Measurements from ENCODE around the gene TNFRSF19.

The TNFRSF19 gene

DNA sequence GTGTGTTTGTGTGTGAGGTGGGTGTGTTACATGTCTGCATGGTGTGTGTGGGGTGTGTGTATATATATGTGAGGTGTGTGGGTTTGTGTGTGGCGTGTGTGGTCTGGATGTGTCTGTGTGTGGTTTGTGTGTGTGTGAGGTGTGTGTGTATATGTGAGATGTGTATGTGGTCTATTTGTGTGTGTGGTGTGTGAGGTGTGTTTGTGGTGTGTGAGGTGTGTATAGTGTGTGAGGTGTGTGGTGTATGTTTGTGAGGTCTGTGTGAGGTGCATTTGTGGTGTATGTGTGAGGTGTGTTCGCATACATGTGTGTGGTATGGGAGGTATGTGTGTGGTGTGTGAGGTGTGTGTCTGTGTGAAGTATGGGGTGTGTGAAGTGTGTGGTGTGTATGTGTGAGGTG, 12.5 kb upstream of the TNFRSF19 start:
- Histone ChIP-seq H3K9me3 (ENCODE audit: insufficient read depth, low read length) (no peaks in the 10 kb centered on the region), H3K4me1 (ENCODE audit: insufficient read depth, insufficient read length) (no peaks in the 10 kb centered on the region), H3K9ac (ENCODE audit: insufficient read length, low read depth) (no peak overlapping the region), H3K4me3 (ENCODE audit: insufficient read length, low read depth) (no peak overlapping the region), H3K36me3 (ENCODE audit: insufficient read depth, insufficient read length, low read length) (no peaks in the 10 kb centered on the region), H3K27me3 (ENCODE audit: insufficient read depth, insufficient read length) (no peaks in the 10 kb centered on the region)
- no peak for DNase-seq (ENCODE audit: low read depth, low spot score)
- TF ChIP-seq SUZ12 (IDR thresholded peaks at IDR 0.05; ENCODE audit: extremely low read depth, insufficient read depth, insufficient read length) = no peak
- no peak for TF ChIP-seq YY1 (IDR thresholded peaks at IDR 0.05; ENCODE audit: insufficient read depth, insufficient read length)
- no peak for TF ChIP-seq ZNF274 (IDR thresholded peaks at IDR 0.05; ENCODE audit: low read depth, low read length)

DNA sequence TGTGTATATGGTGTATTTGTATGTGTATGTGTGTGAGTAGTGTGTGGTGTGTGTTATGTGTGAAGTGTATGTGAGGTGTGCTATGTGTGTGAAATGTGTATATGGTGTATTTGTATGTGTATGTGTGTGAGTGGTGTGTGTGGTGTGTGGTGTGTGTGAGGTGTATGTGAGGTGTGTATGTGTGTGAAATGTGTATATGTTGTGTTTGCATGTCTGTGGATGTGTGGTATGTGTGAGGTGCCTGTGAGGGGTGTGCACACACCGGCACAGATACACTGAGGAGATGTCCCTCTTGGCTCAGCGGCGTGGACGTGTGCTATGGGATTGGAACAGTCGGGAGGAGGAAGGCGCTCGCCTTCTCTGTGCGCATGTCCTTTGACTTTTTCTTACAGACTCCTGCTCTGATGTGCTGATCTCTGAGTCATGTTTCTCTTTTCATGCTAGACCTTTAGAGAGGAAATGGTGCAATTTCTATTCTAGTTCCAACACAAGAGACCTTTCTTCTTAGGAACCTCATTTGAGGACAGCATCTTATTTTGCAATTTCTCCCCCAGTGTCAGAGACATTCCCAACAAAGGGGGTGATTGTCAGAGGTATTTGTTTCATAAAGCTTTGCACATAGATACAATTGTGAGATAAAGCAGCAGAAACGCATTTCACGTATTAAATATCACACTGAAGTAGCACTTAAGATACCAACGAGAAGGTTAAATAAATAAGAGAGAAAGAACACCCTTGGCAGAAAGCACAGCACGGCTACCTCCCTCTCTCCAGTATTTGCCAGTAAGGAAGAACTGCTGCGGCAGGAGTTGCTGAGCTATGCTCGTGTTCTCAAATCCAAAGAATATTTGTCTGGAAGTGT, 11.3 kb upstream of the TNFRSF19 start:
- H3K4me1 ChIP-seq (ENCODE audit: insufficient read depth, insufficient read length) = no peaks in the 10 kb centered on the region
- DNase-seq (ENCODE audit: low read depth, low spot score) = no peak
- no peaks in the 10 kb centered on the region for H3K9me3 ChIP-seq (ENCODE audit: insufficient read depth, low read length)
- no peak overlapping the region for H3K4me3 ChIP-seq (ENCODE audit: insufficient read length, low read depth)
- H3K9ac ChIP-seq (ENCODE audit: insufficient read length, low read depth) = no peak overlapping the region
- TF ChIP-seq SUZ12 (IDR thresholded peaks at IDR 0.05; ENCODE audit: extremely low read depth, insufficient read depth, insufficient read length) (no peak), YY1 (IDR thresholded peaks at IDR 0.05; ENCODE audit: insufficient read depth, insufficient read length) (no peak), ZNF274 (IDR thresholded peaks at IDR 0.05; ENCODE audit: low read depth, low read length) (no peak)
- H3K27me3 ChIP-seq (ENCODE audit: insufficient read depth, insufficient read length) = no peaks in the 10 kb centered on the region
- H3K36me3 ChIP-seq (ENCODE audit: insufficient read depth, insufficient read length, low read length) = no peaks in the 10 kb centered on the region

DNA sequence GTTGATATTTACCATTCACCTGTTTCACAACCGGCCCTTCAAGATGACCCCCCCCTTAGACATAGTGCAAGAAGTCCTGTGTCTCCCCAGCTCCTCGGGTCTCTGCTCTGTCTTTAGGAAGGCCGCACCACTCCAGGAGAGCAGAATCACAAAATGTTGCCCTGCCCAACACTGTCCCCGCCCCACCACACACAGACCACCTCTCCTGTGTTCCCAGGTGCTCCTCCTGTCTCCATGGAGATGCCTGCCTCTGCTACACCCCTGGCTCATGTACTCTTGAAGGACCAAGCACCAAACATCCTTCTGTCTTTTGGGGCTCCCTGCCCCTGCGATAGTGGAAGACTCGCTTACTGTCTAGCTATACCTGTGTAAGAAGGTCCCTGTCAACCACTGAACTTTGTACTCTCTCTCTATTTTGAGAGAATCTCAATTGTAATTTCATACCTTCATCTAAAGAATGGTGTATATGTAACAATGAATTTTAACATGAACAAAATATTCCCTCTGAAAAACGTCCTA, 9.6 kb upstream of the TNFRSF19 start:
- no peak for DNase-seq (ENCODE audit: low read depth, low spot score)
- Histone ChIP-seq H3K9ac (ENCODE audit: insufficient read length, low read depth) (no peak overlapping the region), H3K4me1 (ENCODE audit: insufficient read depth, insufficient read length) (no peaks in the 10 kb centered on the region), H3K4me3 (ENCODE audit: insufficient read length, low read depth) (no peak overlapping the region), H3K9me3 (ENCODE audit: insufficient read depth, low read length) (no peaks in the 10 kb centered on the region), H3K27me3 (ENCODE audit: insufficient read depth, insufficient read length) (no peaks in the 10 kb centered on the region), H3K36me3 (ENCODE audit: insufficient read depth, insufficient read length, low read length) (no peaks in the 10 kb centered on the region)
- TF ChIP-seq YY1 (IDR thresholded peaks at IDR 0.05; ENCODE audit: insufficient read depth, insufficient read length) (no peak), ZNF274 (IDR thresholded peaks at IDR 0.05; ENCODE audit: low read depth, low read length) (no peak), SUZ12 (IDR thresholded peaks at IDR 0.05; ENCODE audit: extremely low read depth, insufficient read depth, insufficient read length) (no peak)

DNA sequence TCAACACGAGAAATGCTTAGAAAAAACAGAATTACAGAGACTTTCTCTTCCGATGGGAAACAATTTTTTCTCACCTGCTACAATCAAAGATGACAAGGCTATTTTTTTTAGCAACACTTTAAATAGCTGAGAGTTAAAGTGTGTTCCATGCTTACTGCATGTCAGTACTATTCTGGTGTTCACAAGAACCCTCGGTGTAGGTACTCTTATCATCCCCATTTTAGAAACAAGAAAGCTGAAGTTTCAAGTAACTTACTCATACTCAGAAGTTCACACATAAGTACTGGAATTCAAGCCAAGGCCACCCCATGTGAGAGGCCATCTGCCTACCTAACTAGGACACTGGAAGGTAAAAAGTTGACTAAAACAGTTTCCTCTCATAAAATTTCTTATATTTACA, 9.0 kb upstream of the TNFRSF19 start:
- TF ChIP-seq YY1 (IDR thresholded peaks at IDR 0.05; ENCODE audit: insufficient read depth, insufficient read length) (no peak), ZNF274 (IDR thresholded peaks at IDR 0.05; ENCODE audit: low read depth, low read length) (no peak), SUZ12 (IDR thresholded peaks at IDR 0.05; ENCODE audit: extremely low read depth, insufficient read depth, insufficient read length) (no peak)
- Histone ChIP-seq H3K27me3 (ENCODE audit: insufficient read depth, insufficient read length) (no peaks in the 10 kb centered on the region), H3K36me3 (ENCODE audit: insufficient read depth, insufficient read length, low read length) (no peaks in the 10 kb centered on the region), H3K4me3 (ENCODE audit: insufficient read length, low read depth) (no peak overlapping the region), H3K9me3 (ENCODE audit: insufficient read depth, low read length) (no peaks in the 10 kb centered on the region), H3K4me1 (ENCODE audit: insufficient read depth, insufficient read length) (no peaks in the 10 kb centered on the region), H3K9ac (ENCODE audit: insufficient read length, low read depth) (no peak overlapping the region)
- no peak for DNase-seq (ENCODE audit: low read depth, low spot score)

DNA sequence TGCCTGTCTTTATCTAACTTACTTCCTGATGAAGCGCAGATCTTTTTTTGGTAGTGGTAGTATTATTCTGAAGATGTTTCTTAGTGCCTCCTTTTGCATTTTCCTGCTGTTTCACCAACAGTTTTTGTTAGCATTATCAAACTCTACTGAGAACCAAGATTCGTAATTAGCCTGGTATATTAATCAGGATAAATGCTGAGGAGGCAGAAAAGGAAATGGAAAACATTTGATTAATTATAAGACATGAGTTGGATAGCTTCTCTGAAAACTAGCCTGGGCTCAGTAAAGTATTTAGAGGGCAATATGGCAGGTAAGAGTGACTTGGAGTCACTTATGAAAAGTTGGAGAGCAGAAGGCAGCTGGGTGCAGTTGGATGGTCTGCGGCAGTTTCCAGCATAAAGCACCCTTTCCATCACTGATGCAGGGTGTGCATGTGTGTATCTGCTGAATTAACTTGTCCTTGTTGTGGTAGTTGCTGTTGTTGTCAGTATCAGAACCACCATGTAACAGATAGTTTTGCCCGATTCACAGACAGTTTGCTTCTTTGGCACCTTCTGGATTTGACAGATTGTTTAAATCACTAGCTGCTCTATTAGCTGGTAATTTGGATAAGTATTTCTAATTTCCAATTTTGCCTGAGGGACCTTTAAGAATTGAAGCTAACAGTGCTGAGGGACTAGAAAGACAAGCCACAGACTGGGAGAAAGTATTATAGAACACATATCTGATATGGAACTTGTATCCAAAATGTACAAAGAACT, 6.9 kb upstream of the TNFRSF19 start:
- DNase-seq (ENCODE audit: low read depth, low spot score) = no peak
- H3K9ac ChIP-seq (ENCODE audit: insufficient read length, low read depth) = no peak overlapping the region
- H3K9me3 ChIP-seq (ENCODE audit: insufficient read depth, low read length) = no peaks in the 10 kb centered on the region
- TF ChIP-seq YY1 (IDR thresholded peaks at IDR 0.05; ENCODE audit: insufficient read depth, insufficient read length) = no peak
- TF ChIP-seq ZNF274 (IDR thresholded peaks at IDR 0.05; ENCODE audit: low read depth, low read length) = no peak
- no peak for TF ChIP-seq SUZ12 (IDR thresholded peaks at IDR 0.05; ENCODE audit: extremely low read depth, insufficient read depth, insufficient read length)
- no peaks in the 10 kb centered on the region for H3K36me3 ChIP-seq (ENCODE audit: insufficient read depth, insufficient read length, low read length)
- H3K27me3 ChIP-seq (ENCODE audit: insufficient read depth, insufficient read length) = no peaks in the 10 kb centered on the region
- no peak overlapping the region for H3K4me3 ChIP-seq (ENCODE audit: insufficient read length, low read depth)
- no peaks in the 10 kb centered on the region for H3K4me1 ChIP-seq (ENCODE audit: insufficient read depth, insufficient read length)

DNA sequence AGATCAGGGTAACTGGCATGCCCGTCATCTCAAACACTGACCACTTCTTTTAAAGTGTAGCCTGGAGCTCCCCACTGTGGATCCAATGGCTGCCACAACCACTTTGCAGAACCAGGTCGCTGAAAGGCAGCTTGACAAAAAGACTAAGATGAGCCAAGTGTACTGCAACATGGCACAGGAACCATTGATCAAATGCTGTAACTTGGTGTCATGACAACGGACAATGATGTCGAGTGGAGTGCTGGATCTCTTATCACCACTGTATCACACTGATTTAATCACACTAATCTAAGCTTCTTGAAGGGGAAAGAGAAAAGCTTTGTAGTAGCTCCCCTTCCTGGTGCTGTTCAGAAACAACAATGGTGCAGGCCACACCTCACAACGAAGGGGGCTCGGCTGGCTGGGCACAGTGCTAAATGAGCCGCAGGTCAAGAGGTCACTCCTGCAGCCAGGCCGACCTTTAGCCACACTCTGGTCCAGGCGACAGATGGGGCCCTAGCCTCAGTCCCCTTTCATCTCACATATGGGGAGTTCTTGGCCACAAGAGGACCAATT, 2.2 kb upstream of the TNFRSF19 start:
- TF ChIP-seq ZNF274 (IDR thresholded peaks at IDR 0.05; ENCODE audit: low read depth, low read length) = no peak
- TF ChIP-seq YY1 (IDR thresholded peaks at IDR 0.05; ENCODE audit: insufficient read depth, insufficient read length) = no peak
- no peak for TF ChIP-seq SUZ12 (IDR thresholded peaks at IDR 0.05; ENCODE audit: extremely low read depth, insufficient read depth, insufficient read length)
- DNase-seq (ENCODE audit: low read depth, low spot score) = no peak

DNA sequence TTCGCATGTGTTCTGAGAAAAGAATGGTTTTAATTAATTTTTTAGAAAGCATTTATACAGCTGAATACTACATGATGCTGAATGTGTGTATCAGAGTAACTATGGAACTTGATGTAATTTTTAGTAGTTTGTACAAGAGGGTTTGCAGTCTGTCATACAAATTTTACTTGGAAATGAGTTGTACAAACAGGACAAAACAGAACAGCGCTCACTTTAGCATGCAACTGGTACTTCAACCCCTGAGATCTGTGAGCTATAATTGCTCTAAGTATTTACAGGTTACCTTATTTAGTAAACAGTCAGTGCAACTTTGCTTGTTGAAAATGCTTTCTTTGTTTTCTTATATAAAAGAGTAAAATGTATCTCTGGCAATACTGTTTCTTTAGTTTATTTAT, 706 bp downstream of the TNFRSF19 start:
- no peak for DNase-seq (ENCODE audit: low read depth, low spot score)
- H3K9me3 ChIP-seq (ENCODE audit: insufficient read depth, low read length) = no peaks in the 10 kb centered on the region
- H3K36me3 ChIP-seq (ENCODE audit: insufficient read depth, insufficient read length, low read length) = no peaks in the 10 kb centered on the region
- no peaks in the 10 kb centered on the region for H3K27me3 ChIP-seq (ENCODE audit: insufficient read depth, insufficient read length)
- H3K4me1 ChIP-seq (ENCODE audit: insufficient read depth, insufficient read length) = no peaks in the 10 kb centered on the region
- no peak overlapping the region for H3K9ac ChIP-seq (ENCODE audit: insufficient read length, low read depth)
- no peak overlapping the region for H3K4me3 ChIP-seq (ENCODE audit: insufficient read length, low read depth)
- TF ChIP-seq YY1 (IDR thresholded peaks at IDR 0.05; ENCODE audit: insufficient read depth, insufficient read length) (no peak), ZNF274 (IDR thresholded peaks at IDR 0.05; ENCODE audit: low read depth, low read length) (no peak)

More for the DNA sequence above, 2.2 kb upstream of the TNFRSF19 start:
- Histone ChIP-seq H3K9ac (ENCODE audit: insufficient read length, low read depth) (no peak overlapping the region), H3K36me3 (ENCODE audit: insufficient read depth, insufficient read length, low read length) (no peaks in the 10 kb centered on the region), H3K4me1 (ENCODE audit: insufficient read depth, insufficient read length) (no peaks in the 10 kb centered on the region), H3K27me3 (ENCODE audit: insufficient read depth, insufficient read length) (no peaks in the 10 kb centered on the region), H3K4me3 (ENCODE audit: insufficient read length, low read depth) (no peak overlapping the region), H3K9me3 (ENCODE audit: insufficient read depth, low read length) (no peaks in the 10 kb centered on the region)

Measured in NT2/D1 (cell line).